ENCODE data around the gene ACOX3. TPM values are rescaled to one million over a fixed set of nuclear protein-coding genes. Genes with fewer than 3 reads are reported as not detected.

The ACOX3 gene
- total RNA-seq, 4 donors from 2014 or later = 17.3 to 36.0 (median 24.5) TPM

- peaks cover 0 to 84% (median 0%) of the 10 kb centered on the region in 3 donors for H3K36me3 ChIP-seq
- H3K9me3 ChIP-seq = no peaks in the 10 kb centered on the region
- H3K4me1 ChIP-seq = no peaks in the 10 kb centered on the region
- no peak overlapping the region for H3K4me3 ChIP-seq
- DNase-seq (ENCODE audit: low spot score in 2 of 2) = no peak
- WGBS, 2 donors = 78 to 86% methylated on average over 15 of the region's 16 CpGs
- H3K27ac ChIP-seq = no peak overlapping the region
- H3K27me3 ChIP-seq = no peaks in the 10 kb centered on the region
- TF ChIP-seq CTCF (IDR thresholded peaks at IDR 0.05) (no peak), POLR2A (IDR thresholded peaks at IDR 0.05) (no peak), EP300 (IDR thresholded peaks at IDR 0.05) (no peak)
Measured at GRCh38 chr4:8370106-8370787, 70.3 kb downstream of the ACOX3 start.

- 87 to 91% methylated on average over 7 to 13 of the region's 13 CpGs for WGBS, 2 donors
- H3K4me3 ChIP-seq = no peak overlapping the region
- H3K9me3 ChIP-seq = no peaks in the 10 kb centered on the region
- H3K27ac ChIP-seq = no peak overlapping the region
- H3K27me3 ChIP-seq = no peaks in the 10 kb centered on the region
- peaks cover 0 to 84% (median 0%) of the 10 kb centered on the region in 3 donors for H3K36me3 ChIP-seq
- TF ChIP-seq POLR2A (IDR thresholded peaks at IDR 0.05) (no peak), EP300 (IDR thresholded peaks at IDR 0.05) (no peak), CTCF (IDR thresholded peaks at IDR 0.05) (no peak)
- DNase-seq (ENCODE audit: low spot score in 2 of 2) = no peak
- H3K4me1 ChIP-seq = no peaks in the 10 kb centered on the region
Measured at GRCh38 chr4:8369426-8370105, 71.0 kb downstream of the ACOX3 start.

- H3K27ac ChIP-seq = no peak overlapping the region
- 92 to 96% methylated on average over 9 of the region's 12 CpGs for WGBS, 2 donors
- H3K4me3 ChIP-seq = no peak overlapping the region
- no peaks in the 10 kb centered on the region for H3K9me3 ChIP-seq
- H3K27me3 ChIP-seq = no peaks in the 10 kb centered on the region
- H3K4me1 ChIP-seq = no peaks in the 10 kb centered on the region
- H3K36me3 ChIP-seq = peaks cover 0 to 80% (median 0%) of the 10 kb centered on the region in 3 donors
- DNase-seq (ENCODE audit: low spot score in 2 of 2) = no peak
- no peak for TF ChIP-seq POLR2A (IDR thresholded peaks at IDR 0.05)
- no peak for TF ChIP-seq CTCF (IDR thresholded peaks at IDR 0.05)
- no peak for TF ChIP-seq EP300 (IDR thresholded peaks at IDR 0.05)
Measured at GRCh38 chr4:8368998-8369397, 71.5 kb downstream of the ACOX3 start.

GRCh38 chr4:8368061-8368481, 72.5 kb downstream of the ACOX3 start:
- H3K4me1 ChIP-seq = no peaks in the 10 kb centered on the region
- H3K27ac ChIP-seq = no peak overlapping the region
- H3K27me3 ChIP-seq = no peaks in the 10 kb centered on the region
- H3K9me3 ChIP-seq = no peaks in the 10 kb centered on the region
- H3K4me3 ChIP-seq = no peak overlapping the region
- peaks cover 0 to 71% (median 0%) of the 10 kb centered on the region in 3 donors for H3K36me3 ChIP-seq
- no peak for TF ChIP-seq EP300 (IDR thresholded peaks at IDR 0.05)
- TF ChIP-seq POLR2A (IDR thresholded peaks at IDR 0.05) = no peak
- TF ChIP-seq CTCF (IDR thresholded peaks at IDR 0.05) = no peak
- 86 to 90% methylated on average over 11 to 12 of the region's 12 CpGs for WGBS, 2 donors
- no peak for DNase-seq (ENCODE audit: low spot score in 2 of 2)

- H3K9me3 ChIP-seq = no peaks in the 10 kb centered on the region
- DNase-seq (ENCODE audit: low spot score in 2 of 2) = no peak
- WGBS, 2 donors = 81 to 86% methylated on average over 17 of the region's 17 CpGs
- H3K4me1 ChIP-seq = no peaks in the 10 kb centered on the region
- H3K27me3 ChIP-seq = no peaks in the 10 kb centered on the region
- peaks cover 0 to 56% (median 0%) of the 10 kb centered on the region in 3 donors for H3K36me3 ChIP-seq
- H3K4me3 ChIP-seq = no peak overlapping the region
- H3K27ac ChIP-seq = no peak overlapping the region
- no peak for TF ChIP-seq EP300 (IDR thresholded peaks at IDR 0.05)
- TF ChIP-seq CTCF (IDR thresholded peaks at IDR 0.05) = no peak
- no peak for TF ChIP-seq POLR2A (IDR thresholded peaks at IDR 0.05)
Measured at GRCh38 chr4:8366601-8367000, 73.9 kb downstream of the ACOX3 start.
